Activated CD8-positive, alpha-beta memory T cell treated with anti-CD3 and anti-CD28 coated beads, Interleukin-2, amount 50 U/mL, for 1 hour (primary cell): Measurements from ENCODE around the gene ENTPD7.
"Not testable (repeated sequence)": the region's sequence is repeated elsewhere in the genome, so short reads cannot be mapped to it uniquely, and the experiment has no call there.

Experiments
- DNase-seq: peaks from one replicate; pipeline ENCODE4 v3.0.0-alpha.2; 2020; ENCODE audit errors: extremely low read depth

ENTPD7 gene

GRCh38 chr10:99693933-99694583 is 34.7 kb downstream of the ENTPD7 start:
- no peak for DNase-seq

- no peak for DNase-seq
Measured at GRCh38 chr10:99695761-99696160, 36.5 kb downstream of the ENTPD7 start.

- no peak for DNase-seq
Measured at GRCh38 chr10:99698504-99699080, 39.3 kb downstream of the ENTPD7 start.

GRCh38 chr10:99700649-99701048 is 41.3 kb downstream of the ENTPD7 start:
- no peak for DNase-seq

- DNase-seq = no peak
Measured at GRCh38 chr10:99708428-99709012, 49.2 kb downstream of the ENTPD7 start.

GRCh38 chr10:99709480-99710229 is 50.3 kb downstream of the ENTPD7 start:
- DNase-seq = no peak

- DNase-seq = no peak
Measured at GRCh38 chr10:99711129-99711719, 51.9 kb downstream of the ENTPD7 start.

GRCh38 chr10:99714446-99714845 is 55.1 kb downstream of the ENTPD7 start:
- no peak for DNase-seq

- no peak for DNase-seq
Measured at GRCh38 chr10:99720387-99720786, 61.1 kb downstream of the ENTPD7 start.

- no peak for DNase-seq
Measured at GRCh38 chr10:99730026-99730425, 70.7 kb downstream of the ENTPD7 start.

- no peak for DNase-seq
Measured at GRCh38 chr10:99731306-99732032, 72.2 kb downstream of the ENTPD7 start.

GRCh38 chr10:99732033-99732842 is 72.9 kb downstream of the ENTPD7 start, which contains the start of the genes COX15 and CUTC:
COX15 (minus strand) TSS chr10:99732127; CDS start chr10:99732049, 78 bp downstream.
CUTC (plus strand) TSS chr10:99732234; CDS start chr10:99732349, 115 bp downstream.
- peak; percentile 83 for DNase-seq

GRCh38 chr10:99733366-99733765 is 74.1 kb downstream of the ENTPD7 start:
- no peak for DNase-seq

GRCh38 chr10:99734111-99734510 is 74.8 kb downstream of the ENTPD7 start:
- DNase-seq = not testable (repeated sequence)

GRCh38 chr10:99740260-99740659 is 81.0 kb downstream of the ENTPD7 start:
- DNase-seq = no peak

- DNase-seq = no peak
Measured at GRCh38 chr10:99740933-99741559, 81.7 kb downstream of the ENTPD7 start.

GRCh38 chr10:99742254-99742653 is 82.9 kb downstream of the ENTPD7 start:
- DNase-seq = no peak

- DNase-seq = no peak
Measured at GRCh38 chr10:99742701-99743100, 83.4 kb downstream of the ENTPD7 start.

GRCh38 chr10:99743841-99744240 is 84.5 kb downstream of the ENTPD7 start:
- DNase-seq = no peak

GRCh38 chr10:99746166-99746565 is 86.9 kb downstream of the ENTPD7 start:
- not testable (repeated sequence) for DNase-seq
